CMK (cell line): ENCODE measurements around the gene TARBP2.
"Not testable (repeated sequence)": the region's sequence is repeated elsewhere in the genome, so short reads cannot be mapped to it uniquely, and the experiment has no call there.

Source experiments
- DNase-seq: peaks from one replicate; pipeline ENCODE4 v3.0.0-alpha.2; 2010; ENCODE audit warnings: low read depth

TARBP2 gene

GRCh38 chr12:53476769-53477209, 24.3 kb upstream of the TARBP2 start:
- DNase-seq: no peak

- no peak for DNase-seq
Observed at GRCh38 chr12:53478865-53479264, 22.2 kb upstream of the TARBP2 start.

GRCh38 chr12:53479331-53479730, 21.8 kb upstream of the TARBP2 start:
- DNase-seq: no peak

GRCh38 chr12:53480491-53481442, 20.3 kb upstream of the TARBP2 start:
- DNase-seq: no peak

GRCh38 chr12:53481458-53481857, 19.6 kb upstream of the TARBP2 start:
- DNase-seq: not testable (repeated sequence)

GRCh38 chr12:53481939-53482586, 19.0 kb upstream of the TARBP2 start:
- DNase-seq: no peak

GRCh38 chr12:53482626-53483168, 18.4 kb upstream of the TARBP2 start:
- no peak for DNase-seq

- DNase-seq: no peak
Observed at GRCh38 chr12:53483225-53483978, 17.7 kb upstream of the TARBP2 start.

GRCh38 chr12:53483979-53484377, 17.1 kb upstream of the TARBP2 start:
- no peak for DNase-seq

GRCh38 chr12:53484686-53485575, 16.2 kb upstream of the TARBP2 start:
- DNase-seq: no peak

GRCh38 chr12:53485955-53486735, 14.9 kb upstream of the TARBP2 start:
- DNase-seq: no peak

GRCh38 chr12:53486736-53487487, 14.2 kb upstream of the TARBP2 start:
- DNase-seq: no peak

GRCh38 chr12:53489242-53489864, 11.7 kb upstream of the TARBP2 start:
- no peak for DNase-seq

GRCh38 chr12:53492188-53492587, 8.9 kb upstream of the TARBP2 start:
- DNase-seq: no peak

GRCh38 chr12:53492830-53493609, 8.1 kb upstream of the TARBP2 start:
- DNase-seq: peak; percentile 96

- DNase-seq: no peak
Observed at GRCh38 chr12:53493610-53494391, 7.3 kb upstream of the TARBP2 start.
